Fibroblast of lung (primary cell): ENCODE measurements around the gene LCNL1. TPM values are rescaled to one million over a fixed set of nuclear protein-coding genes. Genes with fewer than 3 reads are reported as not detected.

Experiments used
- DNase-seq, 2 donors: peaks; one replicate each; pipeline versions ENCODE4 v3.0.0 to v3.0.0-alpha.2; 2010; ENCODE audit warnings: low read depth in 2 of 2
- H2AFZ ChIP-seq: 2 replicates; pipeline ENCODE4 v1.5.1; 2012; ENCODE audit warnings: low read length, control low read depth, inconsistent platforms
- H3K27ac ChIP-seq: 2 replicates; pipeline ENCODE4 v1.5.1; 2011; ENCODE audit warnings: low read length, control low read depth; ENCODE audit not compliant: insufficient read depth
- H3K27me3 ChIP-seq: 2 replicates; pipeline ENCODE4 v1.5.1; 2011; ENCODE audit warnings: mild to moderate bottlenecking, low read length; ENCODE audit not compliant: control insufficient read depth, insufficient read depth
- H3K36me3 ChIP-seq: 2 replicates; pipeline ENCODE4 v1.5.1; 2011; ENCODE audit warnings: low read length; ENCODE audit not compliant: control insufficient read depth, insufficient read depth
- H3K4me1 ChIP-seq: 2 replicates; pipeline ENCODE4 v1.5.1; 2011; ENCODE audit warnings: low read length; ENCODE audit not compliant: control insufficient read depth, insufficient read depth; ENCODE audit errors: extremely low read depth
- H3K4me2 ChIP-seq: 2 replicates; pipeline ENCODE4 v1.5.1; 2011; ENCODE audit warnings: low read length, control low read depth; ENCODE audit not compliant: insufficient read depth; ENCODE audit errors: extremely low read depth
- H3K4me3 ChIP-seq, 4 experiments: fragments of 200-600 bp in 1 of 4; sonication (generic) in 1 of 4; replicated peaks in 1 of 4; 2 replicates each; pipeline ENCODE4 v1.5.1; 2011 to 2016; ENCODE audit warnings: low read length in 4 of 4, low read depth in 3 of 4, mild to moderate bottlenecking in 3 of 4, control low read depth in 2 of 4, inconsistent platforms in 1 of 4, mixed read lengths in 1 of 4; ENCODE audit not compliant: insufficient read depth in 1 of 4; ENCODE audit errors: control extremely low read depth in 1 of 4
- H3K79me2 ChIP-seq: 2 replicates; pipeline ENCODE4 v1.5.1; 2012; ENCODE audit warnings: mild to moderate bottlenecking, low read length, inconsistent platforms; ENCODE audit not compliant: control insufficient read depth, insufficient read depth
- H3K9ac ChIP-seq: 2 replicates; pipeline ENCODE4 v1.5.1; 2011; ENCODE audit warnings: mild to moderate bottlenecking, low read length, control low read depth; ENCODE audit not compliant: insufficient read depth
- H3K9me3 ChIP-seq: 2 replicates; pipeline ENCODE4 v1.5.1; 2012; ENCODE audit warnings: low read depth, low read length; ENCODE audit not compliant: control insufficient read depth, insufficient read depth
- H4K20me1 ChIP-seq: 2 replicates; pipeline ENCODE4 v1.5.1; 2011; ENCODE audit warnings: low read length; ENCODE audit not compliant: control insufficient read depth, insufficient read depth; ENCODE audit errors: extremely low read depth
- EZH2 ChIP-seq: IDR thresholded peaks from 2 replicates; pipeline ENCODE4 v1.5.1; 2012; ENCODE audit warnings: low read length, control low read depth, mild to moderate bottlenecking; ENCODE audit errors: missing control alignments
- polyA plus RNA-seq, 2 donors: library from polyadenylated mRNA; depleted of rRNA in 1 of 2; stranded (reverse) in 1 of 2; unstranded in 1 of 2; fragments of >200 nt; gene quantifications; 2 replicates each; pipeline ENCODE4 v1.2.1, GENCODE V29; 2011 to 2012; ENCODE audit warnings: missing spikeins in 1 of 2
- total RNA-seq: library from RNA; depleted of rRNA; stranded (reverse); fragments of >200 nt; gene quantifications from 2 replicates; pipeline ENCODE4 v1.2.1, GENCODE V29; 2014
- TF ChIP-seq, protein P1 (sequence below), 2 donors: IDR thresholded peaks in 1 of 2; conservative IDR thresholded peaks in 1 of 2; 1 replicate in 1 of 2; 2 replicates in 1 of 2; pipeline ENCODE4 v1.5.1; 2011 to 2012; ENCODE audit warnings: low read length in 2 of 2, control low read depth in 1 of 2, inconsistent platforms in 1 of 2, low read depth in 1 of 2, mild to moderate bottlenecking in 1 of 2

The LCNL1 gene
- total and polyA plus RNA-seq, 2 donors (not counting 1 experiment from before 2014, with no cell fraction given), result 1.4 to 6.3 TPM

DNA sequence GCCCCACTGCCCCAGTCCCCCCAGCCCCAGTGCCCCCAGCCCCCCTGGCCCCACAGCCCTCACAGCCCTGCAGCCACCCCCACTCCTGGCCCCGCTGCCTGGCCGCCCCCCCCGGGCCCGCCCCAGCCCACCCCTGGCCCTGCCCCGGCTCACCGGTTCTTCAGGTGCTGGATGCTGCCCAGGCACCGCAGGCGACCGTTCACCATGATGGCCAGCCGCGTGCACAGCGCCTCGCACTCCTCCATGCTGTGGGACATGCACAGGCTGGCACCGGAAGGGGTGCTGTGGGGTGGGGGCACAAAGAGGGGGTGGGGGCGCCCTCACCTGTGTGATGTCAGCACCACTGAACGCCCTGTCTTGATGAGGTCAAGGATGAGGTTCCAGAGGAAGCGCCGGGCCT lies 26.4 kb downstream of the LCNL1 start:
- H3K4me1 ChIP-seq, result peaks cover 8% of the 10 kb centered on the region
- TF ChIP-seq, protein P1, sequence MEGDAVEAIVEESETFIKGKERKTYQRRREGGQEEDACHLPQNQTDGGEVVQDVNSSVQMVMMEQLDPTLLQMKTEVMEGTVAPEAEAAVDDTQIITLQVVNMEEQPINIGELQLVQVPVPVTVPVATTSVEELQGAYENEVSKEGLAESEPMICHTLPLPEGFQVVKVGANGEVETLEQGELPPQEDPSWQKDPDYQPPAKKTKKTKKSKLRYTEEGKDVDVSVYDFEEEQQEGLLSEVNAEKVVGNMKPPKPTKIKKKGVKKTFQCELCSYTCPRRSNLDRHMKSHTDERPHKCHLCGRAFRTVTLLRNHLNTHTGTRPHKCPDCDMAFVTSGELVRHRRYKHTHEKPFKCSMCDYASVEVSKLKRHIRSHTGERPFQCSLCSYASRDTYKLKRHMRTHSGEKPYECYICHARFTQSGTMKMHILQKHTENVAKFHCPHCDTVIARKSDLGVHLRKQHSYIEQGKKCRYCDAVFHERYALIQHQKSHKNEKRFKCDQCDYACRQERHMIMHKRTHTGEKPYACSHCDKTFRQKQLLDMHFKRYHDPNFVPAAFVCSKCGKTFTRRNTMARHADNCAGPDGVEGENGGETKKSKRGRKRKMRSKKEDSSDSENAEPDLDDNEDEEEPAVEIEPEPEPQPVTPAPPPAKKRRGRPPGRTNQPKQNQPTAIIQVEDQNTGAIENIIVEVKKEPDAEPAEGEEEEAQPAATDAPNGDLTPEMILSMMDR (conservative IDR thresholded peaks at IDR 0.05 in 1 of 2, IDR thresholded peaks at IDR 0.05 in 1 of 2; ENCODE audit: low read depth in 1 of 2, low read length in 2 of 2), result no peak
- no peak for TF ChIP-seq EZH2
- H3K79me2 ChIP-seq, result no peaks in the 10 kb centered on the region
- DNase-seq, result no peak
- H3K27ac ChIP-seq, result no peak overlapping the region
- no peak overlapping the region for H3K9ac ChIP-seq
- no peaks in the 10 kb centered on the region for H3K9me3 ChIP-seq
- peaks cover 5% of the 10 kb centered on the region for H3K36me3 ChIP-seq
- H3K4me3 ChIP-seq, result no peak overlapping the region
- H3K4me2 ChIP-seq, result no peak overlapping the region
- no peak overlapping the region for H2AFZ ChIP-seq
- H3K27me3 ChIP-seq, result no peaks in the 10 kb centered on the region
- H4K20me1 ChIP-seq, result no peaks in the 10 kb centered on the region

DNA sequence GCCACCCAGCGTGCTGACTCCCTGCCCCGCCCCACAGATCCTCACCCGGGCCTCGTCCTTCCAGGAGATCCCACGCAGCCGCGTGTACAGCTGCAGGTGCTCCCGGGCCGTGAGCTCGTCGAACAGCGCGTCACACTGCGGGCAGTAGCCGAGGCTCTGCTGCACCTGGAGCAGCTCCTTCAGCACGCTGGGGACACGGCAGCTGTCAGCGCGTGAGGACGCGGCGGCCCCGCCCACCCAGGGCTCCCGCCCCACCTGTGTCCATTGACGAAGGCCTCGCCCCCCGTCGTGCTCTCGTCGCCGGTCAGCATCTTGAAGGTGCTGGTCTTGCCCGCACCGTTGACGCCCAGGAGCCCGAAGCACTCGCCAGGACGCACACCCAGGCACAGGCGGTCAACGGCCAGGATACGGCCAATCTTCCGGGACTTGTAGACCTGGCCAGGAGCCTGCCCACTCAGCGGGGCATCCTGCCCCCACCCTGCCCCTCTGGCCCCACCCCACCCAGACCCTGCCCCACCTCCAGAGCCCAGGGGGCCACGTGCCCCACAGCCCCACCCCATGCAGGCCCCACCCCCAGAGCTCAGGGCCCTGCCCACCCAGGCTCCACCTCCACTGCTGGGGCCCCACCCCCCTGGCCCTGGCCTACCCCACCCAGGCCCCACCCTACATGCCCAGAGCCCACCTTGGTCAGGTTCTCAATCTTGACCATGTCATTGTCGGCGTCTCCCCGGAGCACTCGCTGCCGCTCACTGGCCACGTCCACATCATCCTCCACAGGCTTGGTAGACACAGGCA lies 27.3 kb downstream of the LCNL1 start:
- Histone ChIP-seq H3K79me2 (no peaks in the 10 kb centered on the region), H4K20me1 (no peaks in the 10 kb centered on the region), H3K9ac (no peak overlapping the region), H3K27ac (no peak overlapping the region), H3K4me3 (no peak overlapping the region), H3K27me3 (no peaks in the 10 kb centered on the region), H3K4me2 (no peak overlapping the region), H3K36me3 (peaks cover 5% of the 10 kb centered on the region), H3K4me1 (peaks cover 8% of the 10 kb centered on the region), H2AFZ (no peak overlapping the region), H3K9me3 (no peaks in the 10 kb centered on the region)
- TF ChIP-seq EZH2, result no peak
- TF ChIP-seq, protein P1 (conservative IDR thresholded peaks at IDR 0.05 in 1 of 2, IDR thresholded peaks at IDR 0.05 in 1 of 2; ENCODE audit: low read depth in 1 of 2, low read length in 2 of 2), result no peak
- DNase-seq, result no peak

DNA sequence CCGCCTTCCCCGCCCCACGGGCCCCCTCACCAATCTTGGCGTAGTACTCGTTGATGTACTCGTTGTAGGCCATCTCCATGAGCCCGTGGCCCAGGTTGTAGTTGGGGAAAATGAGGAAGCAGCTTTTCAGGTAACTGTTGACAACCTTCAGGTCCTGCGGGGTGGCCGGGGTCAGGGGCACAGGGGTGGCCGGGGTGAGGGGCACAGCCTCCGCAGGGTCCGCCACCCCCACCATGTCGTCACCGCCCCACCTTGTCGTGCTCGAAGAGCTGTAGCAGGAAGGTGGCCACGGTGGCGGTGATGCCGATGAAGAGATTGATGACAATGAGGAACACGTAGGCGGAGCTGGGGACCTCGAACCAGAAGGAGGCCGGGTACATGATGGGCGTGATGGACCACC lies 28.4 kb downstream of the LCNL1 start:
- H3K27me3 ChIP-seq, result no peaks in the 10 kb centered on the region
- no peak overlapping the region for H2AFZ ChIP-seq
- DNase-seq, result no peak
- H3K9me3 ChIP-seq, result no peaks in the 10 kb centered on the region
- no peaks in the 10 kb centered on the region for H3K79me2 ChIP-seq
- H4K20me1 ChIP-seq, result no peaks in the 10 kb centered on the region
- H3K4me3 ChIP-seq, result no peak overlapping the region
- TF ChIP-seq, protein P1 (conservative IDR thresholded peaks at IDR 0.05 in 1 of 2, IDR thresholded peaks at IDR 0.05 in 1 of 2; ENCODE audit: low read depth in 1 of 2, low read length in 2 of 2), result no peak
- no peak for TF ChIP-seq EZH2
- H3K4me1 ChIP-seq, result peaks cover 8% of the 10 kb centered on the region
- H3K9ac ChIP-seq, result no peak overlapping the region
- H3K4me2 ChIP-seq, result no peak overlapping the region
- no peak overlapping the region for H3K27ac ChIP-seq
- H3K36me3 ChIP-seq, result peaks cover 9% of the 10 kb centered on the region
